GM21515 (cell line): ENCODE measurements around the gene MACROD1.

Experiments
- ATAC-seq: cut with Tn5 transposase; IDR thresholded peaks from one replicate; pipeline ENCODE4 v1.9.1; 2021; ENCODE audit not compliant: unreplicated experiment

The MACROD1 gene

GRCh38 chr11:64114231-64114630 lies 51.7 kb downstream of the MACROD1 start:
- no peak for ATAC-seq

- no peak for ATAC-seq
Observed at GRCh38 chr11:64113462-64113780, 52.5 kb downstream of the MACROD1 start.

- ATAC-seq, result no peak
Observed at GRCh38 chr11:64112771-64113461, 53.0 kb downstream of the MACROD1 start.

- no peak for ATAC-seq
Observed at GRCh38 chr11:64110465-64111375, 55.2 kb downstream of the MACROD1 start.

GRCh38 chr11:64109332-64109731 lies 56.6 kb downstream of the MACROD1 start:
- no peak for ATAC-seq

- ATAC-seq, result no peak
Observed at GRCh38 chr11:64107303-64107702, 58.6 kb downstream of the MACROD1 start.

- no peak for ATAC-seq
Observed at GRCh38 chr11:64104632-64105031, 61.3 kb downstream of the MACROD1 start.

- no peak for ATAC-seq
Observed at GRCh38 chr11:64103277-64103985, 62.5 kb downstream of the MACROD1 start.

GRCh38 chr11:64102005-64102738 lies 63.7 kb downstream of the MACROD1 start:
- ATAC-seq, result no peak

- no peak for ATAC-seq
Observed at GRCh38 chr11:64101461-64101860, 64.5 kb downstream of the MACROD1 start.

GRCh38 chr11:64100782-64101353 lies 65.0 kb downstream of the MACROD1 start:
- ATAC-seq, result no peak

GRCh38 chr11:64100360-64100759 lies 65.6 kb downstream of the MACROD1 start:
- no peak for ATAC-seq

- no peak for ATAC-seq
Observed at GRCh38 chr11:64099436-64099835, 66.5 kb downstream of the MACROD1 start.

- ATAC-seq, result no peak
Observed at GRCh38 chr11:64098318-64098831, 67.5 kb downstream of the MACROD1 start.

- ATAC-seq, result no peak
Observed at GRCh38 chr11:64097468-64098317, 68.2 kb downstream of the MACROD1 start.

GRCh38 chr11:64096835-64097234 lies 69.1 kb downstream of the MACROD1 start:
- ATAC-seq, result no peak

- ATAC-seq, result no peak
Observed at GRCh38 chr11:64095949-64096348, 70.0 kb downstream of the MACROD1 start.

- ATAC-seq, result no peak
Observed at GRCh38 chr11:64095273-64095817, 70.6 kb downstream of the MACROD1 start.
